Measurements from ENCODE around the gene SMARCA2. TPM values are rescaled to one million over a fixed set of nuclear protein-coding genes. Genes with fewer than 3 reads are reported as not detected.

The SMARCA2 gene
- total RNA-seq, 1 donor from 2014 or later: 31.6 TPM

DNA sequence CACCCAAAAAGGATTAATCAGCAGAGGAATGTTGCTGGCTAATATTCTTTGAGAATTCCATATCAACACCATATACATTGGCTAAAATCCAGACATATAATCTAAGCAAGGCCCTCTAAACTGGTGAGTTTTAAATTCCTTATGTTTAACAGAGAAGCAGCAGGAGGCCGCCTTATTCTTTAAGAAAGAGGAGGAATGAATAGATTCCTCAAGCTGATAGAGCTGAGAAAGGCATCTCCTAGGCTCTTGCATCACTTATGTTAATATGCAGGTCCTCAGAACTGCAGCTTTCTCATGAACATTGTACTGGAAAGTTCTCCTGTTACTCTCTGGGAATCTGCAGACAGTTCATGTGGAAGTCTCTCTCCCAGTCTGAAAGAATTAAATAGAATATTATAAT, 20.1 kb upstream of the SMARCA2 start:
- no peak for DNase-seq (ENCODE audit: low read depth)

GRCh38 chr9:1996156-1996555, 19.0 kb upstream of the SMARCA2 start:
- H3K4me3 ChIP-seq (ENCODE audit: low read depth, low read length): no peak overlapping the region
- TF ChIP-seq CTCF (conservative IDR thresholded peaks at IDR 0.05; ENCODE audit: low read depth, low read length): no peak
- DNase-seq (ENCODE audit: low read depth): no peak

More for the DNA sequence above, 20.1 kb upstream of the SMARCA2 start:
- no peak overlapping the region for H3K4me3 ChIP-seq (ENCODE audit: low read depth, low read length)
- TF ChIP-seq CTCF (conservative IDR thresholded peaks at IDR 0.05; ENCODE audit: low read depth, low read length): no peak

GRCh38 chr9:1997646-1998045, 17.5 kb upstream of the SMARCA2 start:
- TF ChIP-seq CTCF (conservative IDR thresholded peaks at IDR 0.05; ENCODE audit: low read depth, low read length): no peak
- no peak overlapping the region for H3K4me3 ChIP-seq (ENCODE audit: low read depth, low read length)
- no peak for DNase-seq (ENCODE audit: low read depth)

DNA sequence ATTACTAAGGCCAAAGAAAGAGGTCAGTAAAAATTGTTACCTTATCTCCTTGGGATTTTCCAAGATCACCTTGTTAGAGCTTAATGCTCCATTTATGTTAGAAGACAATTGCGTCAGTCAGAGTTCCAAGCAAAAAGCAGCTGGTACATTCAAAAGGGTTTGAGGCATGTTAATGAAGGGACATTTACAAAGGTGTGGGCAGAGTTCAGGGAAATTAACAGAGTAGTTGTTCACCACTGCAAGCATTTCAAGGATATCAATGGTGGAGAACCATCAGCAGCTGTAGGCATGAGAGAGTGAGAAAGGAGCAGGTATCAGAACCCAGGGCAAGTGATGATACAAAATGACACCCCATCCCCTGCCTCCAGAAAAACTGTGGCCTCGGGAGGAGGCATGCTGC, 17.0 kb upstream of the SMARCA2 start:
- no peak for DNase-seq (ENCODE audit: low read depth)
- TF ChIP-seq CTCF (conservative IDR thresholded peaks at IDR 0.05; ENCODE audit: low read depth, low read length): no peak
- no peak overlapping the region for H3K4me3 ChIP-seq (ENCODE audit: low read depth, low read length)

DNA sequence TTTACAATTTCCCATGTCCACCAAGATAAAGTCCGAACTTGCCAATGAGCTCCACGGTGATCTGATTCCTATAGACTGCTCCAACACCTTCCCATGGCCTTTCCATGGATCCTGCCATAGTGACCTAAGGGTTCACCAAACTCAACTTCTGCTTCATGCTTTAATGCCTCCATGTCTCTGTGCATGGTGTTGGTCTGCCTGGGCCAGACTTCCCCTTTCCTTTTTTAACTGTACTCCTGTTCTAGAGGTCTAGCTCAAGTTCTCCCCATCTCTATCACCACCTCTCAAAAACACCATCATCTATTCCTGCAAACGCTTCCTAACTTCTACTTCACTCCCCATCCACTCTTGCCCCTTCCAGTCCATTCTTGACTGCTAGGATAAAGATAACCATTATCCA, 14.8 kb upstream of the SMARCA2 start:
- no peak for TF ChIP-seq CTCF (conservative IDR thresholded peaks at IDR 0.05; ENCODE audit: low read depth, low read length)
- no peak overlapping the region for H3K4me3 ChIP-seq (ENCODE audit: low read depth, low read length)
- no peak for DNase-seq (ENCODE audit: low read depth)

DNA sequence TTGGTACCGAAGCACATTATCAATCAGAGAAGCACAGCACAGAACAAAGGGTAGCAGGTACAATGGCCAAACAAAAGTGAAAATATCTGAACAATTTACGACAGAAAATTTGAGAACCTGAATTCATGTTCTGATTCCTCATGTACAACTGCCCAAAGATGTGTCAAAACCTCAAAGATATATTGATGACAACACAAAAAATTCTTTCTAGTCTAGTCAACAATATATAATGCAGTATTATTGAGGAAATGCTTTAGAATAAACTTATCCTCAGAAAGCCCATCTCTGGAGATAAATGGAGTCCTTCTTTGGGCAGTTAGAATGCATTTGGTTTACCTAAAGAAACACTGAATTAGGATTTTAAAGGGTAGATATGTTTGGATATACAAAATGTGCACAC, 6.8 kb upstream of the SMARCA2 start:
- no peak for DNase-seq (ENCODE audit: low read depth)

More for the DNA sequence above, 6.8 kb upstream of the SMARCA2 start:
- H3K4me3 ChIP-seq (ENCODE audit: low read depth, low read length): no peak overlapping the region
- no peak for TF ChIP-seq CTCF (conservative IDR thresholded peaks at IDR 0.05; ENCODE audit: low read depth, low read length)
